Astrocyte (in vitro differentiated cells and primary cell): Measurements from ENCODE around the gene KBTBD7. TPM values are rescaled to one million over a fixed set of nuclear protein-coding genes. Genes with fewer than 3 reads are reported as not detected.

Source experiments
- DNase-seq: peaks from one replicate; pipeline ENCODE4 v3.0.0-alpha.2; 2010; ENCODE audit warnings: low read depth
- FAIRE-seq: peaks from 2 replicates; lab custom pipeline; 2011; peaks lifted over from hg19 to GRCh38; lab: Jason Lieb, UNC
- H2AFZ ChIP-seq: 2 replicates; pipeline ENCODE4 v1.6.0; 2012; ENCODE audit warnings: low read depth, low read length, inconsistent platforms
- H3K27ac ChIP-seq: 2 replicates; pipeline ENCODE4 v1.5.1; 2011; ENCODE audit warnings: low read depth, low read length, inconsistent platforms
- H3K27me3 ChIP-seq: 2 replicates; pipeline ENCODE4 v1.6.0; 2011; ENCODE audit warnings: low read length, inconsistent platforms; ENCODE audit not compliant: insufficient read depth
- H3K36me3 ChIP-seq: 2 replicates; pipeline ENCODE4 v1.5.1; 2011; ENCODE audit warnings: low read length, inconsistent platforms; ENCODE audit not compliant: insufficient read depth
- H3K4me1 ChIP-seq: 2 replicates; pipeline ENCODE4 v1.5.1; 2011; ENCODE audit warnings: low read length, inconsistent platforms; ENCODE audit not compliant: insufficient read depth
- H3K4me2 ChIP-seq: 2 replicates; pipeline ENCODE4 v1.6.0; 2012; ENCODE audit warnings: low read length, inconsistent platforms
- H3K4me3 ChIP-seq: 2 replicates; pipeline ENCODE4 v1.5.1; 2011; ENCODE audit warnings: low read depth, mild to moderate bottlenecking, low read length, inconsistent platforms; ENCODE audit not compliant: insufficient read depth
- H3K79me2 ChIP-seq: 2 replicates; pipeline ENCODE4 v1.6.0; 2012; ENCODE audit warnings: mild to moderate bottlenecking, low read length, inconsistent platforms; ENCODE audit not compliant: insufficient read depth
- H3K9ac ChIP-seq: 2 replicates; pipeline ENCODE4 v1.6.0; 2012; ENCODE audit warnings: mild to moderate bottlenecking, low read length, inconsistent platforms
- H3K9me3 ChIP-seq: 2 replicates; pipeline ENCODE4 v1.5.1; 2012; ENCODE audit warnings: low read depth, mild to moderate bottlenecking, low read length, inconsistent platforms; ENCODE audit not compliant: insufficient read depth
- H4K20me1 ChIP-seq: 2 replicates; pipeline ENCODE4 v1.6.0; 2012; ENCODE audit warnings: low read length, inconsistent platforms; ENCODE audit not compliant: insufficient read depth
- H3K27ac Mint-ChIP-seq: one replicate; pipeline ENCODE4 v1.8.0; 2021; ENCODE audit warnings: mild to moderate bottlenecking, mixed read lengths; ENCODE audit not compliant: unreplicated experiment
- H3K27me3 Mint-ChIP-seq: one replicate; pipeline ENCODE4 v1.8.0; 2021; ENCODE audit warnings: low read depth, mixed read lengths; ENCODE audit not compliant: unreplicated experiment
- H3K36me3 Mint-ChIP-seq: one replicate; pipeline ENCODE4 v1.8.0; 2021; ENCODE audit warnings: low read depth, mixed read lengths; ENCODE audit not compliant: unreplicated experiment
- H3K4me1 Mint-ChIP-seq: one replicate; pipeline ENCODE4 v1.8.0; 2021; ENCODE audit warnings: low read depth, mixed read lengths; ENCODE audit not compliant: unreplicated experiment
- H3K4me3 Mint-ChIP-seq: one replicate; pipeline ENCODE4 v1.8.0; 2021; ENCODE audit warnings: mild to moderate bottlenecking, moderate library complexity, mixed read lengths; ENCODE audit not compliant: unreplicated experiment
- H3K9me3 Mint-ChIP-seq: one replicate; pipeline ENCODE4 v1.8.0; 2021; ENCODE audit warnings: mild to moderate bottlenecking, mixed read lengths; ENCODE audit not compliant: unreplicated experiment
- CTCF ChIP-seq: IDR thresholded peaks from 2 replicates; pipeline ENCODE4 v1.5.1; 2011; ENCODE audit warnings: low read depth, mild to moderate bottlenecking, inconsistent platforms, low read length, moderate library complexity; ENCODE audit not compliant: insufficient read depth
- EZH2 ChIP-seq: IDR thresholded peaks from 2 replicates; pipeline ENCODE4 v1.6.1; 2012; ENCODE audit warnings: mild to moderate bottlenecking, low read length, inconsistent platforms; ENCODE audit not compliant: insufficient read depth
- total RNA-seq: library from RNA; stranded (reverse); gene quantifications from 2 replicates; pipeline ENCODE4 v1.2.1, GENCODE V29; 2021

The KBTBD7 gene
- total RNA-seq, 1 donor from 2014 or later = 3.8 TPM

GRCh38 chr13:41220401-41220800 lies 26.0 kb upstream of the KBTBD7 start:
- H3K9me3 ChIP-seq = no peaks in the 10 kb centered on the region
- no peak overlapping the region for H3K4me3 ChIP-seq
- H3K27ac Mint-ChIP-seq = peak overlapping the region; percentile 13
- H3K4me3 Mint-ChIP-seq = no peak overlapping the region
- H2AFZ ChIP-seq = no peak overlapping the region
- no peaks in the 10 kb centered on the region for H3K9me3 Mint-ChIP-seq
- H3K79me2 ChIP-seq = no peaks in the 10 kb centered on the region
- TF ChIP-seq EZH2 (no peak), CTCF (no peak)
- no peaks in the 10 kb centered on the region for H3K36me3 ChIP-seq
- DNase-seq (no peak), FAIRE-seq (no peak)
- H3K27ac ChIP-seq = no peak overlapping the region
- H3K9ac ChIP-seq = no peak overlapping the region
- no peaks in the 10 kb centered on the region for H3K27me3 Mint-ChIP-seq
- H3K4me1 ChIP-seq = peaks cover 16% of the 10 kb centered on the region
- no peaks in the 10 kb centered on the region for H3K36me3 Mint-ChIP-seq
- H3K4me2 ChIP-seq = no peak overlapping the region
- no peaks in the 10 kb centered on the region for H4K20me1 ChIP-seq
- no peaks in the 10 kb centered on the region for H3K27me3 ChIP-seq
- H3K4me1 Mint-ChIP-seq = peaks cover 27% of the 10 kb centered on the region

DNA sequence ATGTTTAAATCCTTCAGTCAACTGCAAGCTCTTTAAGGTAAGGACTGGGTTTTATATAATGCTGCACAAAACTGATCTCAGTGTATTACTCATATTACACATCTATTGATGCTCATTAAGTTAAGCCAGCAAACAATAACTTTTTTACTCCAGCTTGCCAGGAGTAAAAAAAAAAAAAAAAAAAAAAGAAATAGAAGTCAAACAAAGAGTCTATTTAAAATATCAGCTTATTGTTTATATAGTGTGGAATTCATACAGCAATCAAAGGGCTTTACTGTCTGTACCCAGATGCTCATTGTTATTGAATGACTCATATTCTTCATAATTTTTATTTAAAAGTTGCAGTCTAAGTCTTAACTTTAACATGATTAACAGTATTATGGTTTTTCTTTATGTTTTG lies 21.8 kb upstream of the KBTBD7 start:
- Histone ChIP-seq H3K9ac (no peak overlapping the region), H3K36me3 (no peaks in the 10 kb centered on the region), H3K4me2 (peak overlapping the region; percentile 60), H2AFZ (no peak overlapping the region), H3K79me2 (no peaks in the 10 kb centered on the region), H3K9me3 (no peaks in the 10 kb centered on the region), H3K27ac (peak overlapping the region; percentile 39), H4K20me1 (no peaks in the 10 kb centered on the region), H3K4me1 (peaks cover 5% of the 10 kb centered on the region), H3K27me3 (no peaks in the 10 kb centered on the region), H3K4me3 (no peak overlapping the region)
- Mint-ChIP-seq H3K9me3 (peaks cover 2% of the 10 kb centered on the region), H3K27me3 (no peaks in the 10 kb centered on the region), H3K27ac (no peak overlapping the region), H3K4me3 (no peak overlapping the region), H3K4me1 (peaks cover 11% of the 10 kb centered on the region), H3K36me3 (no peaks in the 10 kb centered on the region)
- TF ChIP-seq CTCF (no peak), EZH2 (no peak)
- peak; percentile 59 for DNase-seq
- no peak for FAIRE-seq

DNA sequence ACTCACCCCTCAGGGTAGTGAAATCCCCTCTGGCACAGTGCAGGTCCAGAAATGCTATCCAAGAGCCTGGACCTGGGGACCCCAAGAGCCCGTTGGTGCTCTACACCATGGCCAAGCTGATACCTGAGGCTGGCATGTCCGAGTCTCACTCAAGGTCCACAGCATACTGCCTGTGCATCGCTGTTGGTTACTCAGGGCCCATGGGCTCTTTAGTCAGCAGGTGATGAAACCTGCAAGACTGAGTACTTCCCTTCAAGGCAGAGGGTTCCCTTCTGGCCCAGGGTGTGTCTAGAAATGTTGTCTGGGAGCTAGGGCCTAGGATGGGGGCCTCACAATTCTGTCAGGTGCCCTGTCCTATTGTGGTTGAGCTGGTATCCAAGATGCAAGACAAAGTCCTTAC lies 19.6 kb upstream of the KBTBD7 start:
- Histone ChIP-seq H3K4me1 (peaks cover 5% of the 10 kb centered on the region), H3K27ac (no peak overlapping the region), H3K9me3 (peaks cover 3% of the 10 kb centered on the region), H4K20me1 (no peaks in the 10 kb centered on the region), H3K9ac (no peak overlapping the region), H3K4me2 (no peak overlapping the region), H2AFZ (no peak overlapping the region), H3K79me2 (no peaks in the 10 kb centered on the region), H3K27me3 (no peaks in the 10 kb centered on the region), H3K36me3 (no peaks in the 10 kb centered on the region), H3K4me3 (no peak overlapping the region)
- H3K27me3 Mint-ChIP-seq = no peaks in the 10 kb centered on the region
- H3K9me3 Mint-ChIP-seq = peaks cover 2% of the 10 kb centered on the region
- H3K4me1 Mint-ChIP-seq = peaks cover 2% of the 10 kb centered on the region
- H3K27ac Mint-ChIP-seq = no peak overlapping the region
- DNase-seq = no peak
- no peak overlapping the region for H3K4me3 Mint-ChIP-seq
- no peak for TF ChIP-seq CTCF
- no peak for TF ChIP-seq EZH2
- FAIRE-seq = no peak
- no peaks in the 10 kb centered on the region for H3K36me3 Mint-ChIP-seq
